Measurements from ENCODE around the gene NIM1K.

Gene NIM1K

GRCh38 chr5:43204958-43205357, 12.9 kb downstream of the NIM1K start (continued):
- TF ChIP-seq ELK4 (IDR thresholded peaks at IDR 0.05; ENCODE audit: borderline replicate concordance, low read depth, low read length) (no peak), SETDB1 (IDR thresholded peaks at IDR 0.05; ENCODE audit: insufficient read length, low read length) (no peak), FEZF1 (tag by site-specific recombination; IDR thresholded peaks at IDR 0.05) (no peak), REPIN1 (tag by site-specific recombination; IDR thresholded peaks at IDR 0.05; ENCODE audit: low read depth) (no peak), ZNF843 (tag by site-specific recombination; IDR thresholded peaks at IDR 0.05) (no peak), BCL6B (tag by site-specific recombination; IDR thresholded peaks at IDR 0.05) (no peak), ZNF664 (tag by site-specific recombination; IDR thresholded peaks at IDR 0.05) (no peak), ZBTB48 (tag by site-specific recombination; IDR thresholded peaks at IDR 0.05) (no peak), ZNF654 (tag by site-specific recombination; IDR thresholded peaks at IDR 0.05; ENCODE audit: low read depth) (no peak)
- TF ChIP-seq, protein P1, sequence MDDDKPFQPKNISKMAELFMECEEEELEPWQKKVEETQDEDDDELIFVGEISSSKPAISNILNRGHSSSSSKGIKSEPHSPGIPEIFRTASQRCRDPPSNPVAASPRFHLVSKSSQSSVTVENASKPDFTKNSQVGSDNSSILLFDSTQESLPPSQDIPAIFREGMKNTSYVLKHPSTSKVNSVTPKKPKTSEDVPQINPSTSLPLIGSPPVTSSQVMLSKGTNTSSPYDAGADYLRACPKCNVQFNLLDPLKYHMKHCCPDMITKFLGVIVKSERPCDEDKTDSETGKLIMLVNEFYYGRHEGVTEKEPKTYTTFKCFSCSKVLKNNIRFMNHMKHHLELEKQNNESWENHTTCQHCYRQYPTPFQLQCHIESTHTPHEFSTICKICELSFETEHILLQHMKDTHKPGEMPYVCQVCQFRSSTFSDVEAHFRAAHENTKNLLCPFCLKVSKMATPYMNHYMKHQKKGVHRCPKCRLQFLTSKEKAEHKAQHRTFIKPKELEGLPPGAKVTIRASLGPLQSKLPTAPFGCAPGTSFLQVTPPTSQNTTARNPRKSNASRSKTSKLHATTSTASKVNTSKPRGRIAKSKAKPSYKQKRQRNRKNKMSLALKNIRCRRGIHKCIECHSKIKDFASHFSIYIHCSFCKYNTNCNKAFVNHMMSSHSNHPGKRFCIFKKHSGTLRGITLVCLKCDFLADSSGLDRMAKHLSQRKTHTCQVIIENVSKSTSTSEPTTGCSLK (tag by site-specific recombination; IDR thresholded peaks at IDR 0.05), result no peak

- Histone ChIP-seq H3K4me1 (ENCODE audit: control insufficient read depth, insufficient read depth, low read length) (no peaks in the 10 kb centered on the region), H3K36me3 (ENCODE audit: control insufficient read depth in 2 of 2, insufficient read depth in 1 of 2, low read length in 2 of 2) (no peaks in the 10 kb centered on the region), H3K27ac (ENCODE audit: extremely low read depth, low read depth, low read length) (no peak overlapping the region), H3K4me3 (ENCODE audit: low read depth, low read length) (no peak overlapping the region), H3K9me3 (ENCODE audit: control insufficient read depth, insufficient read depth, low read depth, low read length) (no peaks in the 10 kb centered on the region)
- ChIA-PET POLR2A (no interaction called here), CTCF (interaction anchor here (0.8 kb wide), 1 partner anchor 12 kb away, joined by 3 read pairs; no protein-coding TSS in a partner anchor)
- no peak for TF ChIP-seq ZNF777 (tag by site-specific recombination; IDR thresholded peaks at IDR 0.05; ENCODE audit: borderline replicate concordance)
- TF ChIP-seq ZNF350 (tag by site-specific recombination; IDR thresholded peaks at IDR 0.05), result no peak
- no peak for TF ChIP-seq ZNF473 (tag by site-specific recombination; IDR thresholded peaks at IDR 0.05)
- no peak for TF ChIP-seq ZNF704 (tag by site-specific recombination; IDR thresholded peaks at IDR 0.05)
- no peak for TF ChIP-seq ZFP41 (tag by site-specific recombination; IDR thresholded peaks at IDR 0.05; ENCODE audit: borderline replicate concordance)
- TF ChIP-seq ZNF518A (tag by site-specific recombination; conservative IDR thresholded peaks at IDR 0.05; ENCODE audit: low read depth), result no peak
- no peak for TF ChIP-seq ZNF701 (tag by site-specific recombination; IDR thresholded peaks at IDR 0.05)
- TF ChIP-seq ZBTB48 (tag by site-specific recombination; IDR thresholded peaks at IDR 0.05), result no peak
- TF ChIP-seq, protein P2, sequence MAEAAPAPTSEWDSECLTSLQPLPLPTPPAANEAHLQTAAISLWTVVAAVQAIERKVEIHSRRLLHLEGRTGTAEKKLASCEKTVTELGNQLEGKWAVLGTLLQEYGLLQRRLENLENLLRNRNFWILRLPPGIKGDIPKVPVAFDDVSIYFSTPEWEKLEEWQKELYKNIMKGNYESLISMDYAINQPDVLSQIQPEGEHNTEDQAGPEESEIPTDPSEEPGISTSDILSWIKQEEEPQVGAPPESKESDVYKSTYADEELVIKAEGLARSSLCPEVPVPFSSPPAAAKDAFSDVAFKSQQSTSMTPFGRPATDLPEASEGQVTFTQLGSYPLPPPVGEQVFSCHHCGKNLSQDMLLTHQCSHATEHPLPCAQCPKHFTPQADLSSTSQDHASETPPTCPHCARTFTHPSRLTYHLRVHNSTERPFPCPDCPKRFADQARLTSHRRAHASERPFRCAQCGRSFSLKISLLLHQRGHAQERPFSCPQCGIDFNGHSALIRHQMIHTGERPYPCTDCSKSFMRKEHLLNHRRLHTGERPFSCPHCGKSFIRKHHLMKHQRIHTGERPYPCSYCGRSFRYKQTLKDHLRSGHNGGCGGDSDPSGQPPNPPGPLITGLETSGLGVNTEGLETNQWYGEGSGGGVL (tag by site-specific recombination; IDR thresholded peaks at IDR 0.05), result no peak
- no peak for TF ChIP-seq ZNF239 (tag by site-specific recombination; IDR thresholded peaks at IDR 0.05)
Measured at GRCh38 chr5:43207601-43208000, 15.6 kb downstream of the NIM1K start.
